DMS79 (cell line): ENCODE results near the gene NAA38.
A peak's percentile ranks its signal among the peaks of the same experiment; 100 is the strongest.

Source experiments
- DNase-seq: peaks from one replicate; lab custom pipeline; 2025; lab: John Stamatoyannopoulos, UW

The NAA38 gene

GRCh38 chr17:7840441-7840840 lies 16.9 kb downstream of the NAA38 start:
- no peak for DNase-seq

GRCh38 chr17:7839876-7840261 lies 17.5 kb downstream of the NAA38 start:
- DNase-seq, result no peak

GRCh38 chr17:7839190-7839875 lies 18.0 kb downstream of the NAA38 start:
- no peak for DNase-seq

- peak; percentile 45 for DNase-seq
Observed at GRCh38 chr17:7838090-7839075, 19.0 kb downstream of the NAA38 start.

GRCh38 chr17:7837408-7838088 lies 19.8 kb downstream of the NAA38 start:
- peak; percentile 37 for DNase-seq

GRCh38 chr17:7836596-7837407 lies 20.6 kb downstream of the NAA38 start:
- peak; percentile 99 for DNase-seq

- DNase-seq, result peak; percentile 58
Observed at GRCh38 chr17:7835814-7836595, 21.4 kb downstream of the NAA38 start.

GRCh38 chr17:7834957-7835813 lies 22.2 kb downstream of the NAA38 start:
- DNase-seq, result peak; percentile 96

GRCh38 chr17:7834542-7834956 lies 22.8 kb downstream of the NAA38 start:
- no peak for DNase-seq

- peak; percentile 75 for DNase-seq
Observed at GRCh38 chr17:7833795-7834541, 23.4 kb downstream of the NAA38 start, which contains the start of gene KDM6B. TSS of gene KDM6B (plus strand) at chr17:7834217. CDS start at chr17:7845555, 11,338 bp downstream.

GRCh38 chr17:7833011-7833794 lies 24.2 kb downstream of the NAA38 start:
- no peak for DNase-seq

GRCh38 chr17:7832431-7832830 lies 24.9 kb downstream of the NAA38 start:
- DNase-seq, result no peak

GRCh38 chr17:7831233-7831632 lies 26.1 kb downstream of the NAA38 start:
- DNase-seq, result no peak

- DNase-seq, result no peak
Observed at GRCh38 chr17:7830616-7831015, 26.7 kb downstream of the NAA38 start.

GRCh38 chr17:7825206-7825990 lies 32.0 kb downstream of the NAA38 start:
- no peak for DNase-seq

- no peak for DNase-seq
Observed at GRCh38 chr17:7824021-7824924, 33.1 kb downstream of the NAA38 start.
